Lung (tissue), 12 donors: ENCODE measurements around the gene GSAP. TPM values are rescaled to one million over a fixed set of nuclear protein-coding genes. Genes with fewer than 3 reads are reported as not detected.
"Not testable (repeated sequence)": the region's sequence is repeated elsewhere in the genome, so short reads cannot be mapped to it uniquely, and the experiment has no call there.

Experiments
- ATAC-seq: fragments of 200-7000 bp; cut with Tn5 transposase; one replicate; pipeline ENCODE4 v1.9.1; 2020; ENCODE audit warnings: moderate number of reproducible peaks; ENCODE audit not compliant: insufficient read depth, low FRiP score
- DNase-seq, 3 donors: peaks; one replicate each; pipeline ENCODE4 v3.0.0-alpha.2; 2013 to 2017
- H3K27ac ChIP-seq, 2 donors: one replicate each; pipeline ENCODE4 v1.5.1; 2013; ENCODE audit warnings: mild to moderate bottlenecking in 2 of 2, moderate library complexity in 2 of 2, control low read depth in 1 of 2, inconsistent platforms in 1 of 2, low read depth in 1 of 2, low read length in 1 of 2
- H3K27me3 ChIP-seq, 3 donors: one replicate each; pipeline ENCODE4 v1.5.1; 2013; ENCODE audit warnings: low read length in 2 of 3; ENCODE audit not compliant: control insufficient read depth in 3 of 3, insufficient read depth in 3 of 3
- H3K36me3 ChIP-seq, 4 donors: one replicate each; pipeline ENCODE4 v1.5.1; 2013; ENCODE audit warnings: low read length in 4 of 4, mild to moderate bottlenecking in 1 of 4, moderate library complexity in 1 of 4; ENCODE audit not compliant: control insufficient read depth in 4 of 4, insufficient read depth in 4 of 4
- H3K4me1 ChIP-seq, 5 donors: one replicate each; pipeline ENCODE4 v1.5.1; 2013; ENCODE audit warnings: low read length in 5 of 5, mild to moderate bottlenecking in 2 of 5, moderate library complexity in 1 of 5; ENCODE audit not compliant: control insufficient read depth in 5 of 5, insufficient read depth in 5 of 5
- H3K4me3 ChIP-seq: one replicate; pipeline ENCODE4 v1.5.1; 2013; ENCODE audit warnings: mild to moderate bottlenecking, control low read depth, moderate library complexity
- H3K9ac ChIP-seq, 2 donors: one replicate each; pipeline ENCODE4 v1.5.1; 2013; ENCODE audit warnings: low read length in 2 of 2, control low read depth in 1 of 2; ENCODE audit not compliant: insufficient read depth in 1 of 2
- H3K9me3 ChIP-seq, 4 donors: one replicate each; pipeline ENCODE4 v1.5.1; 2013; ENCODE audit warnings: low read length in 3 of 4, mild to moderate bottlenecking in 1 of 4, moderate library complexity in 1 of 4; ENCODE audit not compliant: control insufficient read depth in 4 of 4, insufficient read depth in 3 of 4
- CTCF ChIP-seq: IDR thresholded peaks from 2 replicates; pipeline ENCODE4 v1.5.1; 2012; ENCODE audit warnings: mild to moderate bottlenecking; ENCODE audit errors: control extremely low read depth, extremely low read depth
- WGBS, 2 donors: extraction: QIAGEN DNeasy Blood & Tissue Kit; methylation state at CpG; one replicate each; pipeline ENCODE4 v1.1.7; 2013; 5-methylcytosine and 5-hydroxymethylcytosine counted together
- polyA plus RNA-seq, 2 donors: library from polyadenylated mRNA; stranded (reverse); fragments of 200-250 nt; gene quantifications; one replicate each; pipeline ENCODE4 v1.2.1, GENCODE V29; 2013
- total RNA-seq, 2 donors: library from RNA; depleted of rRNA in 1 of 2; stranded (reverse); fragments of >200 nt in 1 of 2; gene quantifications; one replicate each; pipeline ENCODE4 v1.2.1, GENCODE V29; 2014 to 2021
- donor health status: control.
- donor health status: control.
- donor health status: Bipolar disorder and iron deficiency.
- donor health status: healthy.
- donor health status: DM: yes; HTN: yes; CAD: no.

Gene GSAP
- total and polyA plus RNA-seq, 4 donors, result 26.4 to 99.3 (median 57.4) TPM

GRCh38 chr7:77349141-77349540, 67.0 kb downstream of the GSAP start:
- no peak overlapping the region for H3K4me3 ChIP-seq
- no peak overlapping the region for H3K27ac ChIP-seq
- no peak for TF ChIP-seq CTCF
- no peaks in the 10 kb centered on the region for H3K27me3 ChIP-seq
- no peak overlapping the region for H3K9ac ChIP-seq
- H3K4me1 ChIP-seq, result peaks cover 0 to 12% (median 0%) of the 10 kb centered on the region in 5 donors
- no peak for ATAC-seq
- peaks cover 0 to 2% (median 0%) of the 10 kb centered on the region in 4 donors for H3K36me3 ChIP-seq
- H3K9me3 ChIP-seq, result no peaks in the 10 kb centered on the region
- DNase-seq, result peak in 1 of 3 donors; percentile 17

- no peak overlapping the region for H3K9ac ChIP-seq
- DNase-seq (no peak), ATAC-seq (peak; percentile 68)
- no peak overlapping the region for H3K4me3 ChIP-seq
- peak overlapping the region in 1 of 2 donors; percentile 13 for H3K27ac ChIP-seq
- no peaks in the 10 kb centered on the region for H3K27me3 ChIP-seq
- peaks cover 0 to 12% (median 0%) of the 10 kb centered on the region in 5 donors for H3K4me1 ChIP-seq
- no peaks in the 10 kb centered on the region for H3K9me3 ChIP-seq
- 74 to 80% methylated on average over 3 of the region's 3 CpGs for WGBS, 2 donors
- TF ChIP-seq CTCF, result no peak
- peaks cover 0 to 2% (median 0%) of the 10 kb centered on the region in 4 donors for H3K36me3 ChIP-seq
Observed at GRCh38 chr7:77348371-77348813, 67.8 kb downstream of the GSAP start.

GRCh38 chr7:77346441-77346840, 69.7 kb downstream of the GSAP start:
- H3K4me1 ChIP-seq, result peaks cover 0 to 12% (median 0%) of the 10 kb centered on the region in 5 donors

GRCh38 chr7:77345426-77345825, 70.7 kb downstream of the GSAP start:
- peaks cover 0 to 12% (median 0%) of the 10 kb centered on the region in 5 donors for H3K4me1 ChIP-seq
- DNase-seq, H3K27ac ChIP-seq, H3K4me3 ChIP-seq, H3K36me3 ChIP-seq, H3K27me3 ChIP-seq, H3K9ac ChIP-seq, H3K9me3 ChIP-seq, ATAC-seq: not testable (repeated sequence)
- 94 to 96% methylated on average over 9 of the region's 9 CpGs for WGBS, 2 donors

More at GRCh38 chr7:77346441-77346840, 69.7 kb downstream of the GSAP start:
- TF ChIP-seq CTCF, result no peak
- ATAC-seq (no peak), DNase-seq (no peak)
- Histone ChIP-seq H3K9ac (no peak overlapping the region), H3K27me3 (no peaks in the 10 kb centered on the region), H3K9me3 (no peaks in the 10 kb centered on the region), H3K4me3 (no peak overlapping the region), H3K27ac (no peak overlapping the region), H3K36me3 (no peaks in the 10 kb centered on the region)
- 95 to 97% methylated on average over 3 of the region's 3 CpGs for WGBS, 2 donors
